ENCODE results near the gene TBC1D2B. TPM values are rescaled to one million over a fixed set of nuclear protein-coding genes. Genes with fewer than 3 reads are reported as not detected.
"Not testable (repeated sequence)": the region's sequence is repeated elsewhere in the genome, so short reads cannot be mapped to it uniquely, and the experiment has no call there.

TBC1D2B gene
- total RNA-seq, 1 experiment from 2014 or later, result 20.1 TPM

DNA sequence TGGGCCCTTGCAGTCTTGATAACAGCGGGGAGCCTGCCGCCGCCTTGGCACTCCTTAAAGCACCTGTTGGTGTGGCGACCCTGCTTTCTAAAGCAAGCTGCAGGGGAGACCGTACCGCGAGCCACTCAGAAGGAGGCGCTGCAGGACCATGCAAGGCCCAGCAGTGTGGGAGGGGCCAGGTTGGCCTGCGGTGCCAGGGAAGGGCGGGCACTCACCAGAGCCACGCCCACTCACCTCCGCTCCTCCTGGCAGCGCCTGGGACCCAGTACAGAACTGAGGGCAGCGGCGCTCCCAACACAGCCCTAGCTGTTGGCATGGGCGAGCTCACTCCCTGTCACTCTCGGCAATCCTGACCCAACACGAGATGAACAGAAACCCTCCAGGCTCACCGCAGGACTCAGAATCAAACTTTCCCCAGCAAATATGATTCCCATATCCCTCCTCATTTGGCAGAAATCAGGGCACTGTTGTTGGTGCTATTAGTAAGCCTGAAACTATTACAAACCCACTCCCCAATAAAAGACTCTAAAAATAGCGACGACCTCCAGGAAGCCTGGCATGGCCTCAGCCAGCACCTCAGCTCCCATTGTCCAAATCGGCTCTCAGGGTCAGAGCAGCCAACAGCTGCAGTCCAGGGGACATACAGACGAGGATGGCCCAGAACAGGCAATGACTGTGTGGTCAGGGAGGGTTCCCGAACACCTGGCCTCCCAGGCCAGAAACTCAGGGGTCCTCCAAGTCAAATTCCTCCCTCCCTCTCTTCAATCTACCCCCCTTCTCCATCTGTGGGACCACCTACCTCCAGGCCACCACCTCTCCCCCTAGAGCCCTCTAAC, 77.2 kb downstream of the TBC1D2B start:
- H3K27ac ChIP-seq (ENCODE audit: low read length), result no peak overlapping the region
- no peaks in the 10 kb centered on the region for H3K36me3 ChIP-seq (ENCODE audit: insufficient read depth, low read length)
- DNase-seq, result peak; percentile 96
- no peak overlapping the region for H3K4me3 ChIP-seq (ENCODE audit: low read length)
- peaks cover 10% of the 10 kb centered on the region; the same call in 1 of the 2 replicates for H4K20me1 ChIP-seq (ENCODE audit: insufficient read depth, low read depth, low read length)
- H3K9ac ChIP-seq (ENCODE audit: low read length), result no peak overlapping the region
- no peaks in the 10 kb centered on the region for H3K4me1 ChIP-seq (ENCODE audit: low read length)
- no peak overlapping the region for H3K4me2 ChIP-seq (ENCODE audit: low read depth, low read length, poor library complexity, severe bottlenecking)
- no peaks in the 10 kb centered on the region for H3K79me2 ChIP-seq (ENCODE audit: low read length)
- no peaks in the 10 kb centered on the region for H3K9me3 ChIP-seq (ENCODE audit: low read length)
- no peak overlapping the region for H2AFZ ChIP-seq (ENCODE audit: low read length)
- no peaks in the 10 kb centered on the region for H3K9me2 ChIP-seq (replicated peaks; ENCODE audit: insufficient read depth, low read length)
- H3K27me3 ChIP-seq (ENCODE audit: low read length), result no peaks in the 10 kb centered on the region

DNA sequence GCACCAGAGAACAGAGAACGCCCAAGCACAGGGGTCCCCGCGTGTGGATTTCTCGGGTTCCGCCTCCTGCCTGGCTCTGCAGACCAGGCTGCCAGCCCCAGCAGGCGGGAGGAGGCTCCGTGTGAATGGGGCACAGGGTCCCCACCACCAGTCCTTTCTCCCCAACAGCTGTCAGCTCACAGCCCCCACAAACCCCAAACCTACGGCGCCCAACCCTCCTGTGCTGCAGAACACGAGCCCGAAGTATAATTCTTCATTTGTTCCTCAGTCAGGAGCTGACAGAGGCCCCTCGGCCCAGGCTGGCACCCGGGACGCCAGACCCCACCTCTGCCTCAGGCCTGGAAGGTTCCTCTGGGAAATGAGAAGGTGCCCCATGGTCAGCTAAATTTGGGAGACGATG, 78.0 kb downstream of the TBC1D2B start:
- no peak for DNase-seq
- Histone ChIP-seq H3K36me3 (ENCODE audit: insufficient read depth, low read length) (no peaks in the 10 kb centered on the region), H2AFZ (ENCODE audit: low read length) (no peak overlapping the region)

GRCh38 chr15:77998592-77998991, 78.9 kb downstream of the TBC1D2B start:
- Histone ChIP-seq H3K4me2 (ENCODE audit: low read depth, low read length, poor library complexity, severe bottlenecking) (no peak overlapping the region), H3K9me3 (ENCODE audit: low read length) (no peaks in the 10 kb centered on the region), H3K4me3 (ENCODE audit: low read length) (no peak overlapping the region), H3K9me2 (replicated peaks; ENCODE audit: insufficient read depth, low read length) (no peaks in the 10 kb centered on the region), H3K4me1 (ENCODE audit: low read length) (peaks cover 13% of the 10 kb centered on the region), H3K79me2 (ENCODE audit: low read length) (no peaks in the 10 kb centered on the region), H3K9ac (ENCODE audit: low read length) (no peak overlapping the region), H3K27ac (ENCODE audit: low read length) (no peak overlapping the region), H3K36me3 (ENCODE audit: insufficient read depth, low read length) (no peaks in the 10 kb centered on the region), H2AFZ (ENCODE audit: low read length) (no peak overlapping the region), H4K20me1 (ENCODE audit: insufficient read depth, low read depth, low read length) (peaks cover 10% of the 10 kb centered on the region; the same call in 1 of the 2 replicates), H3K27me3 (ENCODE audit: low read length) (no peaks in the 10 kb centered on the region)
- no peak for DNase-seq

More for the DNA sequence above, 78.0 kb downstream of the TBC1D2B start:
- Histone ChIP-seq H3K9me2 (replicated peaks; ENCODE audit: insufficient read depth, low read length) (no peaks in the 10 kb centered on the region), H4K20me1 (ENCODE audit: insufficient read depth, low read depth, low read length) (peaks cover 10% of the 10 kb centered on the region; the same call in 1 of the 2 replicates), H3K79me2 (ENCODE audit: low read length) (no peaks in the 10 kb centered on the region), H3K4me1 (ENCODE audit: low read length) (peaks cover 4% of the 10 kb centered on the region), H3K9ac (ENCODE audit: low read length) (no peak overlapping the region), H3K27ac (ENCODE audit: low read length) (no peak overlapping the region), H3K4me2 (ENCODE audit: low read depth, low read length, poor library complexity, severe bottlenecking) (no peak overlapping the region), H3K9me3 (ENCODE audit: low read length) (no peaks in the 10 kb centered on the region), H3K27me3 (ENCODE audit: low read length) (no peaks in the 10 kb centered on the region), H3K4me3 (ENCODE audit: low read length) (no peak overlapping the region)

DNA sequence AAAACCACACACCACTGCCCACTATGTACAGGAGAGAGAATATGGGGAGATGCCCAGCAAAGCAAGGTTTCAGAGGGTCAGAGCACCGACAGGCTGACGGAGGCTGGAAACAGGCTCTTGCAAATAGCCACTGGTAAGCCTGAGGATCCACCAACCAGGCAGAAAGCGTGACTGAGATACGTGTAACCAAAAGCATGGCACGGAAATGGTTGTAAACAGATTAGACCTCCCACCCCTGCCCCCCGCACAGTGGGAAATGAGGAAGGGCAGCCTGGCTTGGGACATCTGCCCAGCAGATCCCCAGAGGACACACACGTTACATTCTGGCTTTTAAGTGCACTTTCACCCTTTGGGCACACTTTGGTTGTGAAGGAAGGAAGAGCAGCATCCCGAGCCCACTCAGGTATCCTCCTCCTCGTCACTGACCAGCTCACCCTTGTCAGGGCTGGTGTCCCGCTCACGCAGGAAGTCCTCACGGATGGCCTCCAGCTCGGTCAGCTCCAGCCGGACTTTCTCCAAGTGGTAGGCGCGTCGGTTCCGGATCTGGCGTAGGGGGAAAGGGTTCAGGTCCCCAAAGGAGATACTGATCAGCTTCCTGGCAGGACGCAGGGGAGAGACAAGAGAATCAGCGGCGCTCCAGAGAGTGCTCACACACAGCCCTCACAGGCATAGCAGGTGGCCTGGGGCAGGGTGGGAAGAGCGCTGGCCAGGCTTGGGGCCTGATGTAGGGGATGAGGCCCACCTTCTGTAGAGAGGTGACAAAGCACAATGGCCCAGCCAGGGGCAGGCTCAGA, 79.6 kb downstream of the TBC1D2B start:
- not testable (repeated sequence) for H2AFZ ChIP-seq (ENCODE audit: low read length); H3K9me2 ChIP-seq (replicated peaks; ENCODE audit: insufficient read depth, low read length); H3K27me3 ChIP-seq (ENCODE audit: low read length); H3K4me3 ChIP-seq (ENCODE audit: low read length); H3K79me2 ChIP-seq (ENCODE audit: low read length); H3K27ac ChIP-seq (ENCODE audit: low read length); H3K9me3 ChIP-seq (ENCODE audit: low read length); H3K36me3 ChIP-seq (ENCODE audit: insufficient read depth, low read length); H3K4me2 ChIP-seq (ENCODE audit: low read depth, low read length, poor library complexity, severe bottlenecking); DNase-seq; H3K9ac ChIP-seq (ENCODE audit: low read length); H4K20me1 ChIP-seq (ENCODE audit: insufficient read depth, low read depth, low read length)
- H3K4me1 ChIP-seq (ENCODE audit: low read length), result peaks cover 19% of the 10 kb centered on the region

DNA sequence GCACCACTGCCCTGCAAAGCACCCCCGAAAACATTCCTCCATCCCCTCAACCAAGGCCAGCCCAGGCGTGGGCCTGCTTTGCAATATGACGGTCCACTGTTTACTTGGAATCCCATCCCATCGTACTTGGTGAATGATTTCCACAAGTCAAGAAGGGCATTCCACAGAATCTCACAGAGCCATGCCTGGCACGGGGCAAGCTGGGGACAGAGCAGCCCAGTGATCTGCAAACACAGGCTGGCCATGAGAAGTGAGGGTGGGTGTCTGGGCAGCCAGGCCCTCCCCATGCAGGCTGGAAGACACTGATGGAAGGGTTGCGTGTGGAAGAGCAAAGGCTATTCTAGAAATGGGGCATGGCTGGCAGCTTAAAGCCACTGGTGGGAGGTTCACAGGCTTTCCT, 80.3 kb downstream of the TBC1D2B start:
- H3K4me1 ChIP-seq (ENCODE audit: low read length), result peaks cover 24% of the 10 kb centered on the region
- not testable (repeated sequence) for H3K4me3 ChIP-seq (ENCODE audit: low read length); H3K9ac ChIP-seq (ENCODE audit: low read length); H3K36me3 ChIP-seq (ENCODE audit: insufficient read depth, low read length); H3K4me2 ChIP-seq (ENCODE audit: low read depth, low read length, poor library complexity, severe bottlenecking); H3K79me2 ChIP-seq (ENCODE audit: low read length); DNase-seq; H3K27ac ChIP-seq (ENCODE audit: low read length); H4K20me1 ChIP-seq (ENCODE audit: insufficient read depth, low read depth, low read length); H3K27me3 ChIP-seq (ENCODE audit: low read length); H3K9me3 ChIP-seq (ENCODE audit: low read length); H2AFZ ChIP-seq (ENCODE audit: low read length); H3K9me2 ChIP-seq (replicated peaks; ENCODE audit: insufficient read depth, low read length)

DNA sequence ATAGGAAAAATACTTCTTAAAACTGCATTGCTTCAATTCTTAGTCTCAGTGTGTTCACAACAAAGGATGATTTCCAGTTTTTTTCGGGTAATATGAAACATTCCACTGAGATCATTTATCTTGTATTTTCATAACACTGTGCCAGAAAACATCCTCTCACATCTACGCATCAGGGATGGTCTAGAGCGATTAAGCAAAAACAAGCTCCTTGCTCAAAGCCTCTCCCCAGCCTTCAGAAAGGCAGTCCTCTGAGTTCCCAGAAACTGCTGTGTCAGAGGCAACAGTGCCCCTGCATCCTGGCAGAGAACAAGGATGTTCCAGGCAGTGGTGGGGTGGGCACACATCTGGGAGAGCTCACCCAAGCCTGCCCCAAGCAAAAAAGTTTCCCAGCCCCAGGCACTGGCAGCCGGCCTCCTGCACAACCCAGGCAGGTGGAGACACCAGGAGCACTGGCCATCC, 80.8 kb downstream of the TBC1D2B start:
- peaks cover 29% of the 10 kb centered on the region for H3K4me1 ChIP-seq (ENCODE audit: low read length)
- not testable (repeated sequence) for H3K9me2 ChIP-seq (replicated peaks; ENCODE audit: insufficient read depth, low read length); H3K4me3 ChIP-seq (ENCODE audit: low read length); H3K79me2 ChIP-seq (ENCODE audit: low read length); H3K27ac ChIP-seq (ENCODE audit: low read length); H3K4me2 ChIP-seq (ENCODE audit: low read depth, low read length, poor library complexity, severe bottlenecking); H3K27me3 ChIP-seq (ENCODE audit: low read length); H4K20me1 ChIP-seq (ENCODE audit: insufficient read depth, low read depth, low read length); H3K9me3 ChIP-seq (ENCODE audit: low read length); H2AFZ ChIP-seq (ENCODE audit: low read length); H3K9ac ChIP-seq (ENCODE audit: low read length); H3K36me3 ChIP-seq (ENCODE audit: insufficient read depth, low read length); DNase-seq

- H3K36me3 ChIP-seq (ENCODE audit: insufficient read depth, low read length); H3K79me2 ChIP-seq (ENCODE audit: low read length); H2AFZ ChIP-seq (ENCODE audit: low read length); H3K27me3 ChIP-seq (ENCODE audit: low read length); H3K9me2 ChIP-seq (replicated peaks; ENCODE audit: insufficient read depth, low read length); H3K9me3 ChIP-seq (ENCODE audit: low read length); DNase-seq; H3K27ac ChIP-seq (ENCODE audit: low read length); H3K4me2 ChIP-seq (ENCODE audit: low read depth, low read length, poor library complexity, severe bottlenecking); H3K9ac ChIP-seq (ENCODE audit: low read length); H4K20me1 ChIP-seq (ENCODE audit: insufficient read depth, low read depth, low read length); H3K4me3 ChIP-seq (ENCODE audit: low read length): not testable (repeated sequence)
- peaks cover 34% of the 10 kb centered on the region for H3K4me1 ChIP-seq (ENCODE audit: low read length)
Observed at GRCh38 chr15:77996226-77996625, 81.3 kb downstream of the TBC1D2B start.

- H3K9me2 ChIP-seq (replicated peaks; ENCODE audit: insufficient read depth, low read length); DNase-seq; H3K4me3 ChIP-seq (ENCODE audit: low read length); H3K79me2 ChIP-seq (ENCODE audit: low read length); H3K27me3 ChIP-seq (ENCODE audit: low read length); H3K36me3 ChIP-seq (ENCODE audit: insufficient read depth, low read length); H3K4me2 ChIP-seq (ENCODE audit: low read depth, low read length, poor library complexity, severe bottlenecking); H3K9me3 ChIP-seq (ENCODE audit: low read length); H3K9ac ChIP-seq (ENCODE audit: low read length); H4K20me1 ChIP-seq (ENCODE audit: insufficient read depth, low read depth, low read length); H2AFZ ChIP-seq (ENCODE audit: low read length); H3K27ac ChIP-seq (ENCODE audit: low read length): not testable (repeated sequence)
- peaks cover 41% of the 10 kb centered on the region for H3K4me1 ChIP-seq (ENCODE audit: low read length)
Observed at GRCh38 chr15:77995537-77995918, 82.0 kb downstream of the TBC1D2B start.
